GM21526 (cell line): ENCODE results near the gene ADM5.
"Not testable (repeated sequence)": the region's sequence is repeated elsewhere in the genome, so short reads cannot be mapped to it uniquely, and the experiment has no call there.

Experiments used
- ATAC-seq: cut with Tn5 transposase; IDR thresholded peaks from one replicate; pipeline ENCODE4 v1.9.1; 2021; ENCODE audit warnings: moderate library complexity; ENCODE audit not compliant: unreplicated experiment, low FRiP score

Gene ADM5

GRCh38 chr19:49699364-49699763, 10.0 kb downstream of the ADM5 start:
- ATAC-seq = no peak

DNA sequence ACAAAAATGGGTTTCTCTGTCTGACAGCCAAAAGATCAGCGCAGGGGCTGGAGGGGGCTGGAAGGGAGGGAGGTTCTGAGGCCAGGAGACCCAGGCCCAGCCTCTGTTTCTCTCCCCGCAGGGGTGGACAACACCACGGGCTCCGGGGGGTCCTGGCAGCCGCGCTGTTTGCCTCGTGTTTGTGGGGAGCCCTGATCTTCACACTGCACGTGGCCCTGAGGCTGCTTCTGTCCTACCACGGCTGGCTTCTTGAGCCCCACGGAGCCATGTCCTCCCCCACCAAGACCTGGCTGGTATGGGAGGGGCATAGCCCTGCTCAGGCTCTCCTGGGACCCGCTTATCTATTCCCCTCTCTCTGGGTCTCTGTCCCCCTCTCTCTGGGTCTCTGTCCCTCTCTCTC, 11.2 kb downstream of the ADM5 start:
- ATAC-seq = no peak

DNA sequence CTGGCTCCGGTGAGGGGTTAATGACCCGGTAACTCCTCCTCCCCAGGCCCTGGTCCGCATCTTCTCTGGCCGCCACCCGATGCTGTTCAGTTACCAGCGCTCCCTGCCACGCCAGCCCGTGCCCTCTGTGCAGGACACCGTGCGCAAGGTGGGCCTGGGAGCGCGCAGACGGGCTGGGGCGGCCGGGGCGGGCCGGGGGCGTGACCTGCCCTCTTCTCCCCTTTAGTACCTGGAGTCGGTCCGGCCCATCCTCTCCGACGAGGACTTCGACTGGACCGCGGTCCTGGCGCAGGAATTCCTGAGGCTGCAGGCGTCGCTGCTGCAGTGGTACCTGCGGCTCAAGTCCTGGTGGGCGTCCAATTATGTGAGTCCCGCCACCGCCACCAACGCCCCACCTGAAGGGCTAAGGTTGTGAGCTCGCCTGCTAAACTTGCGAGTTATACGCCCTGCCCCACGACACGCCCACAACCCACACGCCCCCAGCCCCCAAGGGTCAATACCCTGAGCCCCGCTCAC, 11.9 kb downstream of the ADM5 start:
- no peak for ATAC-seq

- no peak for ATAC-seq
Measured at GRCh38 chr19:49704888-49705642, 15.7 kb downstream of the ADM5 start.

GRCh38 chr19:49705919-49706318, 16.5 kb downstream of the ADM5 start:
- ATAC-seq = no peak

- ATAC-seq = no peak
Measured at GRCh38 chr19:49710372-49710951, 21.1 kb downstream of the ADM5 start.

GRCh38 chr19:49712397-49712859, 23.0 kb downstream of the ADM5 start:
- ATAC-seq = no peak

- ATAC-seq = no peak
Measured at GRCh38 chr19:49713236-49713845, 23.9 kb downstream of the ADM5 start.

GRCh38 chr19:49716154-49716553, 26.8 kb downstream of the ADM5 start:
- no peak for ATAC-seq

DNA sequence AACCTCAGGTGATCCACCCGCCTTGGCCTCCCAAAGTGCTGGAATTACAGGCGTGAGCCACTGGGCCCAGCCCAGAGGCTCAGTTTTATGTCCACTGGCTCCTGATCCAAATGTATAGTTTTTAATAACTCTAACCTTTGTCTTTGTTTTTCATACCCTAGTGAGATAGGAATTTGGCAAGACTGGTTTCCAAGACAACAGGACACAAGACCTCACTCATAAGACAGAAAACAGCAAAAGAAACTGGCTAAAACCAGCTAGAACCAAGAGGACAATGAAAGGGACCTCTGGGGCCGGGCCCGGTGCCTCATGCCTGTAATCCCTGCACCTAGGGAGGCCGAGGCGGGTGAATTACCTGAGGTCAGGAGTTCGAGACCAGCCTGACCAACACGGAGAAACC, 29.1 kb downstream of the ADM5 start:
- ATAC-seq = no peak

GRCh38 chr19:49718991-49719390, 29.6 kb downstream of the ADM5 start:
- no peak for ATAC-seq

GRCh38 chr19:49719420-49719819, 30.0 kb downstream of the ADM5 start:
- not testable (repeated sequence) for ATAC-seq

DNA sequence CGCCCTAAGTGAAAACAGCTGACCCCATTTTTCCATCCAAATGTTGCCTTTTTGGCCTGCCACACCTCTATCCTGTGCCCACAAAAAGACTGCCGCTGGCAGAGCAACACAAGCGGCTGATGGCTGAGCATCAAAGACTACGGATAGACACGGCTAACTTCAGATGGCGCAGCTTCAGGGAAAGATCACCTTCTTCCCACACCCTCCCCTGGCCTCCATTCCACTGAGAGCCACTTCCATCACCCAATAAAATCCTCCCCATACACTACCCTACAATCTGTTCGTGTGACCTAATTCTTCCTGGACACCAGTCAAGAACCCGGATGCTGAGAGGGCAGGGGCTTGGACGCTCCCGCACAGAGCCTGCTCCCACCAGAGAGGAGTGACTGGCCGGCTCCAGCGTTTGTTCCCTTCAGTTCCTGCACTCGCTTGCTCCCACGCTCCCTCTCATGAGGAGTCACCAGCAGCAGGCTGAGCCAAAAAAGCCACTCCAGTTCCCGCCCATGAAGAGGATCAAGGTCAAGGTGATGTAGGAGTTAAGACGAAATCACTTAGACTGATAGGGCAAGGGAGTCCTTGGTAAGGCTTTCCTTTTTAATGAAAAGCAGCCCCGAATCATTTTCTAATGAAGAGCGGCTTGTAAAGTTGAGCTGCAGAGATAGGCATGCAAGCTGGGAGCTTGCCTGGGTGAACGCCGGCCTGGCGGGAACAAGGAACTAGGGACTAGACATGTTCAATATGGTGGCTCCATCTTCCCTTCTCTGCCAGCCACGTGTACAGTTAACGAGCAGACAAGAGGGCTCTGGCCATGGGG, 38.0 kb downstream of the ADM5 start:
- no peak for ATAC-seq

GRCh38 chr19:49730166-49730565, 40.8 kb downstream of the ADM5 start:
- ATAC-seq = no peak

DNA sequence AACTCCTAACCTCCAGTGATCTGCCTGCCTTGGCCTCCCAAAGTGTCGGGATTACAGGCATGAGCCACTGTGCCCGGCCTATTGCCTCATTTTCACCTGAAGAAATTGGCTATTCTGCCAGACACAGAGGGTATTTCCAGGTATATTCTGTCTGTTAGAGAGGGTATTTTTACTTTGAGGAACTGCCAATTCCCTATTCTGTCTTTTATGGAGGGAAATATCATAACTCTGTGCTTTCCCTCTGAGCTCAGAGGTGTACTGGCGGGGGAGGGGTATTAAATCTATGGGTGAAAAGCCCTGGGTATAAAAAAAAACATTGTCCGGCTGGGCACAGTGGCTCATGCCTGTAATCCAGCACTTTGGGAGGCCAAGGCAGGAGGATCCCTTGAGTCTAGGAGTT, 48.9 kb downstream of the ADM5 start:
- no peak for ATAC-seq

- no peak for ATAC-seq
Measured at GRCh38 chr19:49739098-49739497, 49.7 kb downstream of the ADM5 start.

GRCh38 chr19:49739933-49740332, 50.5 kb downstream of the ADM5 start:
- ATAC-seq = no peak
